ENCODE data around the gene ART5. TPM values are rescaled to one million over a fixed set of nuclear protein-coding genes. Genes with fewer than 3 reads are reported as not detected.

Gene ART5
- polyA plus RNA-seq, 3 donors, result not detected

DNA sequence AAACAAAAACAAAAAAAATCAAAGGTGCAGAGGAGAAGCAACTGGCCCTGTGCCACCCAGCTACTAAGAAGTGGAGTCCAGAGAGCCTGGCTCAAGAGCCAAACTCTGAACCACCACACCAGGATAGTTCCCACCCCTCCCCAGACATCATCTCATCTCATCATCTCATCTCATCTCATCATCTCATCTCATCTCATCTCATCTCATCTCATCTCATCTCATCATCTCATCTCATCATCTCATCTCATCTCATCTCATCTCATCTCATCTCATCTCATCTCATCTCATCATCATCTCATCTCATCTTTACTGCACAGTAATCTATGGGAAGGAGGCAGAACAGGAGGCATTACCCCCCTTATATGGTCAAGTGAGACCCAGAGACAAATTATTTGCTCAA lies 21.1 kb upstream of the ART5 start:
- Mint-ChIP-seq H3K9me3 (no peaks in the 10 kb centered on the region), H3K36me3 (peaks cover 32 to 38% of the 10 kb centered on the region in 2 donors), H3K4me1 (peaks cover 6% of the 10 kb centered on the region), H3K4me3 (no peak overlapping the region), H3K27me3 (ENCODE audit: low read depth in 3 of 3) (peaks cover 0 to 7% (median 4%) of the 10 kb centered on the region in 3 donors), H3K27ac (peak overlapping the region in 2 of 7 donors; percentile 17 to 38)
- H2AFZ ChIP-seq (ENCODE audit: insufficient read depth, low read depth, low read length, poor library complexity, severe bottlenecking), result no peak overlapping the region
- no peaks in the 10 kb centered on the region for H3K79me2 ChIP-seq (ENCODE audit: insufficient read depth, low read length)
- H3K4me3 ChIP-seq (replicated peaks in 1 of 3; ENCODE audit: low read depth in 2 of 3, low read length in 3 of 3), result no peak overlapping the region
- peaks cover 0 to 7% of the 10 kb centered on the region in 2 donors for H3K4me1 ChIP-seq (ENCODE audit: control insufficient read depth in 1 of 2, insufficient read depth in 2 of 2, low read length in 2 of 2)
- H4K20me1 ChIP-seq (ENCODE audit: insufficient read depth, low read length), result no peaks in the 10 kb centered on the region
- no peak overlapping the region for H3K4me2 ChIP-seq (replicated peaks; ENCODE audit: extremely low read depth, low read length, poor library complexity, severe bottlenecking)
- peaks cover 24 to 41% of the 10 kb centered on the region in 2 donors for H3K36me3 ChIP-seq (replicated peaks in 1 of 2; ENCODE audit: control insufficient read depth in 1 of 2, insufficient read depth in 2 of 2, low read length in 2 of 2)
- DNase-seq, result no peak
- H3K9ac ChIP-seq (ENCODE audit: insufficient read depth, low read length, poor library complexity, severe bottlenecking), result no peak overlapping the region
- H3K27me3 ChIP-seq (ENCODE audit: control insufficient read depth in 2 of 2, insufficient read depth in 2 of 2, low read length in 2 of 2), result no peaks in the 10 kb centered on the region
- TF ChIP-seq, protein P1, sequence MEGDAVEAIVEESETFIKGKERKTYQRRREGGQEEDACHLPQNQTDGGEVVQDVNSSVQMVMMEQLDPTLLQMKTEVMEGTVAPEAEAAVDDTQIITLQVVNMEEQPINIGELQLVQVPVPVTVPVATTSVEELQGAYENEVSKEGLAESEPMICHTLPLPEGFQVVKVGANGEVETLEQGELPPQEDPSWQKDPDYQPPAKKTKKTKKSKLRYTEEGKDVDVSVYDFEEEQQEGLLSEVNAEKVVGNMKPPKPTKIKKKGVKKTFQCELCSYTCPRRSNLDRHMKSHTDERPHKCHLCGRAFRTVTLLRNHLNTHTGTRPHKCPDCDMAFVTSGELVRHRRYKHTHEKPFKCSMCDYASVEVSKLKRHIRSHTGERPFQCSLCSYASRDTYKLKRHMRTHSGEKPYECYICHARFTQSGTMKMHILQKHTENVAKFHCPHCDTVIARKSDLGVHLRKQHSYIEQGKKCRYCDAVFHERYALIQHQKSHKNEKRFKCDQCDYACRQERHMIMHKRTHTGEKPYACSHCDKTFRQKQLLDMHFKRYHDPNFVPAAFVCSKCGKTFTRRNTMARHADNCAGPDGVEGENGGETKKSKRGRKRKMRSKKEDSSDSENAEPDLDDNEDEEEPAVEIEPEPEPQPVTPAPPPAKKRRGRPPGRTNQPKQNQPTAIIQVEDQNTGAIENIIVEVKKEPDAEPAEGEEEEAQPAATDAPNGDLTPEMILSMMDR (IDR thresholded peaks at IDR 0.05), result no peak
- no peak overlapping the region for H3K27ac ChIP-seq (ENCODE audit: low read depth in 1 of 2, low read length in 2 of 2)
- intact Hi-C loops (cut with micrococcal nuclease), result no loop called here
- no peaks in the 10 kb centered on the region for H3K9me3 ChIP-seq (replicated peaks in 1 of 2; ENCODE audit: control insufficient read depth in 1 of 2, insufficient read depth in 1 of 2, low read length in 2 of 2)

DNA sequence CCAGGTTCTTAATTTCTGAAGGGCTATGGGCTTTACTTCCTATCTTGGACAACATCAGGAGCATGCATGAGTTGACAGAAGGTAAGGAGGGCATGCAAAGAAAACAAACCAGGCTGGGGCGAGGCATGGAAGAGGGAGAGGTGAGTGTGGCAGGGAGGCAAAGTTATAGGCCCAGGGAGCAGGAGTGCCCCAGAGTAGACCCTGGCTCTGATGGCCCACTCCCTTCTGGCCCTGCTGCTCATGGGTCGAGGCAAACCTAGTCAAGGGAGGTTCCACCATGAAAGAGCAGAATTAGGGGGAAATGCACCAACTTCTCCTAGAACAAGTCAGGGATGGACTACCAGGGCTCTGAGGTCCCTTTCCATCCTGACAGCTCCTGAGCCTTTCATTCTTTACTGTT lies 19.2 kb upstream of the ART5 start:
- TF ChIP-seq, protein P1 (IDR thresholded peaks at IDR 0.05), result no peak
- Histone ChIP-seq H2AFZ (ENCODE audit: insufficient read depth, low read depth, low read length, poor library complexity, severe bottlenecking) (no peak overlapping the region), H4K20me1 (ENCODE audit: insufficient read depth, low read length) (no peaks in the 10 kb centered on the region), H3K4me2 (replicated peaks; ENCODE audit: extremely low read depth, low read length, poor library complexity, severe bottlenecking) (no peak overlapping the region), H3K36me3 (replicated peaks in 1 of 2; ENCODE audit: control insufficient read depth in 1 of 2, insufficient read depth in 2 of 2, low read length in 2 of 2) (peaks cover 15 to 22% of the 10 kb centered on the region in 2 donors), H3K27ac (ENCODE audit: low read depth in 1 of 2, low read length in 2 of 2) (no peak overlapping the region), H3K79me2 (ENCODE audit: insufficient read depth, low read length) (no peaks in the 10 kb centered on the region), H3K9me3 (replicated peaks in 1 of 2; ENCODE audit: control insufficient read depth in 1 of 2, insufficient read depth in 1 of 2, low read length in 2 of 2) (no peaks in the 10 kb centered on the region), H3K9ac (ENCODE audit: insufficient read depth, low read length, poor library complexity, severe bottlenecking) (no peak overlapping the region), H3K27me3 (ENCODE audit: control insufficient read depth in 2 of 2, insufficient read depth in 2 of 2, low read length in 2 of 2) (no peaks in the 10 kb centered on the region), H3K4me1 (ENCODE audit: control insufficient read depth in 1 of 2, insufficient read depth in 2 of 2, low read length in 2 of 2) (peaks cover 0 to 5% of the 10 kb centered on the region in 2 donors), H3K4me3 (replicated peaks in 1 of 3; ENCODE audit: low read depth in 2 of 3, low read length in 3 of 3) (no peak overlapping the region)
- Mint-ChIP-seq H3K9me3 (no peaks in the 10 kb centered on the region), H3K36me3 (peaks cover 22 to 23% of the 10 kb centered on the region in 2 donors), H3K27me3 (ENCODE audit: low read depth in 3 of 3) (peaks cover 4 to 12% (median 7%) of the 10 kb centered on the region in 3 donors), H3K4me1 (peaks cover 5% of the 10 kb centered on the region), H3K27ac (no peak overlapping the region), H3K4me3 (no peak overlapping the region)
- 83% methylated on average over 1 of the region's 2 CpGs for WGBS (ENCODE audit: insufficient coverage)
- DNase-seq, result no peak
- intact Hi-C loops (cut with micrococcal nuclease), result no loop called here
